ENCODE data around the gene TWF2.

The TWF2 gene

GRCh38 chr3:52204337-52205073 lies 34.5 kb downstream of the TWF2 start:
- no peak for DNase-seq (ENCODE audit: low spot score)

DNA sequence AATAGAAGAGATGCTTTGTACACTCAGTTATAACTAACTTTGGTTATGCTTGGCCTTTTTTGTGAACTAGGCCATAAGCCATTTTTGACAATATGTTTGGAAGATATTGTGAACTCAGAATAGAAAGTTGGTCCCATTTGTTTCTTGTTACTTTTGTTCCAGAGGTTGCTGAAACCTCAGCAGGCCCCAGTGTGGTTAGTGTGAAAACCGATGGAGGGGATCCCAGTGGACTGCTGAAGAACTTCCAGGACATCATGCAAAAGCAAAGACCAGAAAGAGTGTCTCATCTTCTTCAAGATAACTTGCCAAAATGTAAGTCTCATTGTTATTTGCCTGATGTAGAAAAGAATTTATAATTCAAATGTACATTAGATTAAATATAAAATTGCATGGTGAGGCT lies 35.3 kb downstream of the TWF2 start:
- DNase-seq (ENCODE audit: low spot score): no peak
- TF ChIP-seq, protein P1, sequence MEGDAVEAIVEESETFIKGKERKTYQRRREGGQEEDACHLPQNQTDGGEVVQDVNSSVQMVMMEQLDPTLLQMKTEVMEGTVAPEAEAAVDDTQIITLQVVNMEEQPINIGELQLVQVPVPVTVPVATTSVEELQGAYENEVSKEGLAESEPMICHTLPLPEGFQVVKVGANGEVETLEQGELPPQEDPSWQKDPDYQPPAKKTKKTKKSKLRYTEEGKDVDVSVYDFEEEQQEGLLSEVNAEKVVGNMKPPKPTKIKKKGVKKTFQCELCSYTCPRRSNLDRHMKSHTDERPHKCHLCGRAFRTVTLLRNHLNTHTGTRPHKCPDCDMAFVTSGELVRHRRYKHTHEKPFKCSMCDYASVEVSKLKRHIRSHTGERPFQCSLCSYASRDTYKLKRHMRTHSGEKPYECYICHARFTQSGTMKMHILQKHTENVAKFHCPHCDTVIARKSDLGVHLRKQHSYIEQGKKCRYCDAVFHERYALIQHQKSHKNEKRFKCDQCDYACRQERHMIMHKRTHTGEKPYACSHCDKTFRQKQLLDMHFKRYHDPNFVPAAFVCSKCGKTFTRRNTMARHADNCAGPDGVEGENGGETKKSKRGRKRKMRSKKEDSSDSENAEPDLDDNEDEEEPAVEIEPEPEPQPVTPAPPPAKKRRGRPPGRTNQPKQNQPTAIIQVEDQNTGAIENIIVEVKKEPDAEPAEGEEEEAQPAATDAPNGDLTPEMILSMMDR (IDR thresholded peaks at IDR 0.05; ENCODE audit: extremely low read depth, missing control alignments): no peak

More at GRCh38 chr3:52204337-52205073, 34.5 kb downstream of the TWF2 start:
- TF ChIP-seq, protein P1 (IDR thresholded peaks at IDR 0.05; ENCODE audit: extremely low read depth, missing control alignments): no peak

DNA sequence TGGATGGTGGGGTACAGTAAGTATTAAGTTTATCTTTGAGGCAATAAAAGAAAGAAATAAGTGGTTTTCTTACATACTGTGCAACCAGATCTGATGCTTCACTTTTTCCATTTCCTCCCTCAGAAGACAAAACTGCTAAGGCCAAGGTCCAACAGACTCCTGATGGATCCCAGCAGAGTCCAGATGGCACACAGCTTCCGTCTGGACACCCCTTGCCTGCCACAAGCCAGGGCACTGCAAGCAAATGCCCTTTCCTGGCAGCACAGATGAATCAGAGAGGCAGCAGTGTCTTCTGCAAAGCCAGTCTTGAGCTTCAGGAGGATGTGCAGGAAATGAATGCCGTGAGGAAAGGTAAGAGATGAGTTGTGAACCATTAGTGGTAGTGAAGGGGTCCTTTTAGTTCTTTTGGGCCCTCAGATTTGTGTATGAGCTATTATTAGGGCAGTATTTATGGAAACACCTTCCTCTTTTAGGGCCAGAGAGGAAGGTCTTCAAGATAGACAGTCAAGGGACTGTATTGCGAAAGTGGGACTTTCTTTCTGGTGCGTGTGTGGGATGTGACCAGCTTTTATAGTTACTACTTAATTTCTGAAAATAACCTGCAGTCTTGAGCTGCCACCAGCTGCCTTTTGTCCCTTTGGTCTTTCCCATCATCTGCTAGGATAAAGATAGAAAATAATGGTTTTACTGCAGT lies 36.4 kb downstream of the TWF2 start:
- DNase-seq (ENCODE audit: low spot score): peak; percentile 59
- TF ChIP-seq, protein P1 (IDR thresholded peaks at IDR 0.05; ENCODE audit: extremely low read depth, missing control alignments): no peak

GRCh38 chr3:52200981-52201679 lies 37.8 kb downstream of the TWF2 start:
- TF ChIP-seq, protein P1 (IDR thresholded peaks at IDR 0.05; ENCODE audit: extremely low read depth, missing control alignments): no peak
- no peak for DNase-seq (ENCODE audit: low spot score)

- DNase-seq (ENCODE audit: low spot score): no peak
- TF ChIP-seq, protein P1 (IDR thresholded peaks at IDR 0.05; ENCODE audit: extremely low read depth, missing control alignments): no peak
These were observed 40.0 kb downstream of the TWF2 start for GRCh38 chr3:52198643-52199608.

- peak; percentile 98 for DNase-seq (ENCODE audit: low spot score)
These were observed 40.9 kb downstream of the TWF2 start, which contains the start of gene ALAS1 for GRCh38 chr3:52197842-52198625. Gene ALAS1, plus strand, starts transcription at chr3:52198160. Its CDS starts 1,082 bp downstream, at chr3:52199242.

More at GRCh38 chr3:52197842-52198625, 40.9 kb downstream of the TWF2 start, which contains the start of gene ALAS1:
- TF ChIP-seq, protein P1 (IDR thresholded peaks at IDR 0.05; ENCODE audit: extremely low read depth, missing control alignments): no peak

Measured in GM20000 (cell line).